MCF 10A (cell line): ENCODE results near the gene HCN3. TPM values are rescaled to one million over a fixed set of nuclear protein-coding genes. Genes with fewer than 3 reads are reported as not detected.

Experiments
- BruUV-seq: library from RNA; stranded (reverse); fragments of 400-500 nt; replicated peaks from 2 replicates; lab custom pipeline; 2021; lab: Mats Ljungman, UMichigan
- CTCF ChIA-PET: fragments of 300-600 bp; sonication (Branson Sonifier 250); formaldehyde crosslinking; extraction: SDS; loops from one replicate; lab custom pipeline; 2021; ENCODE audit warnings: antibody characterized with exemption, inconsistent platforms; lab: Yijun Ruan, JAX
- POLR2A ChIA-PET: fragments of 300-600, 350-650 bp; sonication (Branson Sonifier 250); formaldehyde crosslinking; extraction: SDS; loops from one replicate; lab custom pipeline; 2020; ENCODE audit warnings: antibody characterized with exemption, inconsistent platforms; lab: Yijun Ruan, JAX
- DNase-seq: peaks from one replicate; pipeline ENCODE4 v3.0.0-alpha.2; 2018; ENCODE audit not compliant: unreplicated experiment
- H3K27ac Mint-ChIP-seq: one replicate; pipeline ENCODE4 v1.8.0; 2022; ENCODE audit warnings: mild to moderate bottlenecking, low read depth, mixed read lengths; ENCODE audit not compliant: unreplicated experiment
- H3K27me3 Mint-ChIP-seq: one replicate; pipeline ENCODE4 v1.8.0; 2022; ENCODE audit warnings: mixed read lengths; ENCODE audit not compliant: insufficient read depth, unreplicated experiment
- H3K36me3 Mint-ChIP-seq: one replicate; pipeline ENCODE4 v1.8.0; 2022; ENCODE audit warnings: mild to moderate bottlenecking, moderate library complexity, mixed read lengths; ENCODE audit not compliant: insufficient read depth, unreplicated experiment
- H3K4me1 Mint-ChIP-seq: one replicate; pipeline ENCODE4 v1.8.0; 2022; ENCODE audit warnings: mixed read lengths; ENCODE audit not compliant: insufficient read depth, unreplicated experiment
- H3K4me3 Mint-ChIP-seq: one replicate; pipeline ENCODE4 v1.8.0; 2022; ENCODE audit warnings: mild to moderate bottlenecking, moderate library complexity, mixed read lengths; ENCODE audit not compliant: unreplicated experiment
- H3K9me3 Mint-ChIP-seq: one replicate; pipeline ENCODE4 v1.8.0; 2022; ENCODE audit warnings: mixed read lengths; ENCODE audit not compliant: unreplicated experiment
- intact Hi-C: fragments of 100-400 bp; cut with micrococcal nuclease; formaldehyde crosslinking; loops from 2 replicates; pipeline ENCODE4 v1.14.1; 2022
- total RNA-seq: library from RNA; stranded (reverse); gene quantifications from 2 replicates; pipeline ENCODE4 v1.2.3, GENCODE V29; 2022
- TF ChIP-seq, protein P1 (sequence below): fragments of 200-600 bp; IDR thresholded peaks from one replicate; pipeline ENCODE4 v1.8.0; 2022; ENCODE audit warnings: antibody characterized with exemption, mild to moderate bottlenecking; ENCODE audit not compliant: unreplicated experiment

HCN3 gene
- total RNA-seq, 1 experiment from 2014 or later: 2.5 TPM

DNA sequence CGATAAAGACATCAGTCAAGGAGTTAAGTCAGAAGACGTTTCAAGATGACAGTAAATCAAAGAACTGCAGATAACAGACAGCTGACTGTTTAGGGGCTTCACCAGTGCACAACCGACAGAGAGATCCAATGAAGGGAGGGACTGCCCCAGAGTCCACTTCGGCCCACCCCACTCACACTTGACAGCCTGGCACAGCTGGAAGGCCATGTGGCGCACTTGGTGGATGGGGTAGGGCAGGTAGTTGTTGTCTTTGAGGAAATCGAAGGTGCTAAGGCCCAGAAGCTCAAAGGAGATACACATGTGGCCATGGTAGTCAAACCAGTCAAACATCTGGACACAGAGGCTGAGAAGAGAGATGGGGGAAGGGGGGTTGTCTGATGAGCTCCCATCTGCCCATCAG, 10.7 kb upstream of the HCN3 start:
- Mint-ChIP-seq H3K27ac (no peak overlapping the region), H3K4me3 (no peak overlapping the region), H3K9me3 (no peaks in the 10 kb centered on the region), H3K36me3 (peaks cover 93% of the 10 kb centered on the region), H3K4me1 (peaks cover 8% of the 10 kb centered on the region), H3K27me3 (no peaks in the 10 kb centered on the region)
- ChIA-PET POLR2A (interaction anchor here (1.0 to 3.0 kb wide), 7 partner anchors 10 to 57 kb away, joined by 3 to 10 read pairs (median 4); partner anchors contain the start of genes ENTREP3 and FDPS), CTCF (interaction anchor here (0.7 to 14.5 kb wide), 6 partner anchors 9 to 326 kb away, joined by 3 to 238 read pairs (median 9); partner anchors contain the start of genes ADAM15 and ENTREP3)
- no peak for DNase-seq
- TF ChIP-seq, protein P1, sequence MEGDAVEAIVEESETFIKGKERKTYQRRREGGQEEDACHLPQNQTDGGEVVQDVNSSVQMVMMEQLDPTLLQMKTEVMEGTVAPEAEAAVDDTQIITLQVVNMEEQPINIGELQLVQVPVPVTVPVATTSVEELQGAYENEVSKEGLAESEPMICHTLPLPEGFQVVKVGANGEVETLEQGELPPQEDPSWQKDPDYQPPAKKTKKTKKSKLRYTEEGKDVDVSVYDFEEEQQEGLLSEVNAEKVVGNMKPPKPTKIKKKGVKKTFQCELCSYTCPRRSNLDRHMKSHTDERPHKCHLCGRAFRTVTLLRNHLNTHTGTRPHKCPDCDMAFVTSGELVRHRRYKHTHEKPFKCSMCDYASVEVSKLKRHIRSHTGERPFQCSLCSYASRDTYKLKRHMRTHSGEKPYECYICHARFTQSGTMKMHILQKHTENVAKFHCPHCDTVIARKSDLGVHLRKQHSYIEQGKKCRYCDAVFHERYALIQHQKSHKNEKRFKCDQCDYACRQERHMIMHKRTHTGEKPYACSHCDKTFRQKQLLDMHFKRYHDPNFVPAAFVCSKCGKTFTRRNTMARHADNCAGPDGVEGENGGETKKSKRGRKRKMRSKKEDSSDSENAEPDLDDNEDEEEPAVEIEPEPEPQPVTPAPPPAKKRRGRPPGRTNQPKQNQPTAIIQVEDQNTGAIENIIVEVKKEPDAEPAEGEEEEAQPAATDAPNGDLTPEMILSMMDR: no peak
- intact Hi-C loops: no loop called here
- BruUV-seq: no TSS peak

DNA sequence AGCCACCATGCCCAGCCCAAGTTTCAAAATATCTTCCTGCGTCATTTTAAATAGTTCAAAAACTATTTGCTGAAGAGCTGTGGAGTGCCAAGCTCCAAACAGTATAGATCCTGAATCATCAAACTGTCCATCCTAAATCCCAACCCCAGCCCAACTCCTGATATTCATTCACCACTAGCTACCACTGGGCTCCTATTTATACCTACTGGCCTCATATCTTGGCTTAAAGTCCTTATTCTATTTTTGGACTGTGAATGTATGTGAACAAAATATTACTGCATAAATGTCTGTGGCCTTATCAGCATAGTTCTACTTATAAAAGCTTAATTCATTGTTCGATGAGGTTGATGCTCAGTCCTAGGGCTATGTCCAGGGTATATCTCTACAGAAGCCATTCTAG, 9.9 kb upstream of the HCN3 start:
- Mint-ChIP-seq H3K4me1 (peaks cover 8% of the 10 kb centered on the region), H3K4me3 (no peak overlapping the region), H3K9me3 (no peaks in the 10 kb centered on the region), H3K27ac (no peak overlapping the region), H3K27me3 (no peaks in the 10 kb centered on the region), H3K36me3 (peaks cover 93% of the 10 kb centered on the region)
- ChIA-PET POLR2A (interaction anchor here (1.1 to 3.0 kb wide), 5 partner anchors 11 to 57 kb away, joined by 3 to 10 read pairs (median 4); partner anchors contain the start of genes ENTREP3 and FDPS), CTCF (interaction anchor here (0.7 to 14.5 kb wide), 6 partner anchors 9 to 325 kb away, joined by 3 to 238 read pairs (median 8); partner anchors contain the start of gene ENTREP3)
- intact Hi-C loops: no loop called here
- TF ChIP-seq, protein P1: no peak
- no TSS peak for BruUV-seq
- DNase-seq: no peak

DNA sequence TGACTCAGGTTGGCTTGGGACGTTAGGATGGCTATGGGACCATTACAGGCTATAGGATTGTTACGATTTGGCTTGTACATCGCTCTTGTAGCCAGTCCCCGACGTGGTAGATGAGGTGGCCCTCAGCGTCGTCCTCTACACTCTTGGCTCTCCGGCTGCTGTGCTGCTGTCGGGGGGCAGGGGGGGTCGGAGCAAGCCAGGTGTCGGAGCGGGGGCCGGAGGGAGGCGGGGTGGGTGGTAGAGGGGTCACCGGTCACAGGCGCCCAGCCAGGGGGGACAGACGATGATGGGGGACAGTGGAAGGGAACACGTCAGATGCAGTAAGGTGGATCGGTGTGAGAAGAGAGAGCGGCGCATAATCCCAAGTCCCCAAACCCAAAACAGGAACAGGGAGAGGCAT, 8.6 kb upstream of the HCN3 start:
- intact Hi-C loops: no loop called here
- CTCF ChIA-PET: interaction anchor here (0.6 to 14.5 kb wide), 2 partner anchors 17 to 93 kb away, joined by 3 to 238 read pairs; partner anchors contain the start of gene ENTREP3

DNA sequence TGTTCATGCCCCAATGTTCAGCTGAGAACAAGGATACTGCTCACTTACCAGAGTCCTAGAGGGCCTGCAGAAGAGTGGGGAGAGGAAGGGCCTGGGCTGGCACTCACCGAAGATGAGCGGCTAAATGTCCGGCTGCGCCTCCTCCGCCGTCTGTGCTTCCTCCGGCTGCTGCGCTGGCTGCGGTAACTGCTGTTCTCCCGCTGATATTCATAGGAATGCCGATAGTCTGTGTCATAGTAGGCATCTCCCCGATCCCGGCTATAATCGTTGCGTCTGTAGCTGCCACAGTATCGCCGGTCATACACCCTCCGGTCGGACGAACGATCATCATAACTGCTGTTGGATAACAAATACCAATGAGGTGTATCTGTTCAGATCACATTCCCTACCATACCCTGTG, 7.9 kb upstream of the HCN3 start:
- TF ChIP-seq, protein P1: no peak
- CTCF ChIA-PET: interaction anchor here (0.5 to 14.5 kb wide), 3 partner anchors 9 to 94 kb away, joined by 3 to 238 read pairs (median 4); partner anchors contain the start of gene ENTREP3
- POLR2A ChIA-PET: interaction anchor here (0.6 to 0.9 kb wide), 3 partner anchors 9 to 712 kb away, joined by 3 to 4 read pairs (median 3); no protein-coding TSS in a partner anchor
- Mint-ChIP-seq H3K4me3 (no peak overlapping the region), H3K9me3 (no peaks in the 10 kb centered on the region), H3K4me1 (peaks cover 14% of the 10 kb centered on the region), H3K27me3 (no peaks in the 10 kb centered on the region), H3K36me3 (peaks cover 81% of the 10 kb centered on the region), H3K27ac (no peak overlapping the region)
- no TSS peak for BruUV-seq
- intact Hi-C loops: no loop called here
- no peak for DNase-seq

More for the DNA sequence above, 8.6 kb upstream of the HCN3 start:
- Mint-ChIP-seq H3K4me3 (no peak overlapping the region), H3K4me1 (peaks cover 14% of the 10 kb centered on the region), H3K27ac (no peak overlapping the region), H3K27me3 (no peaks in the 10 kb centered on the region), H3K36me3 (peaks cover 89% of the 10 kb centered on the region), H3K9me3 (no peaks in the 10 kb centered on the region)
- TF ChIP-seq, protein P1: no peak
- DNase-seq: no peak
- POLR2A ChIA-PET: interaction anchor here (0.6 to 0.7 kb wide), 2 partner anchors 134 to 674 kb away, joined by 3 read pairs; no protein-coding TSS in a partner anchor
- BruUV-seq: no TSS peak
